Panc1 (cell line): ENCODE measurements around the gene PLPPR2. TPM values are rescaled to one million over a fixed set of nuclear protein-coding genes. Genes with fewer than 3 reads are reported as not detected.
A peak's percentile ranks its signal among the peaks of the same experiment; 100 is the strongest.
"Not testable (repeated sequence)": the region's sequence is repeated elsewhere in the genome, so short reads cannot be mapped to it uniquely, and the experiment has no call there.

Experiments used
- ATAC-seq: fragments of 200-7000 bp; cut with Tn5 transposase; 2 replicates; pipeline ENCODE4 v1.9.1; 2020; ENCODE audit warnings: mild to moderate bottlenecking, moderate library complexity
- BruUV-seq: library from RNA; stranded (reverse); fragments of 400-500 nt; replicated peaks from 2 replicates; lab custom pipeline; 2021; lab: Mats Ljungman, UMichigan
- CTCF ChIA-PET: fragments of 300-600 bp; sonication (Branson Sonifier 250); formaldehyde crosslinking; loops from one replicate; lab custom pipeline; 2022; ENCODE audit warnings: antibody characterized with exemption; lab: Charles Lee
- POLR2A ChIA-PET: fragments of 300-600 bp; sonication (Branson Sonifier 250); formaldehyde crosslinking; loops from one replicate; lab custom pipeline; 2022; ENCODE audit warnings: antibody characterized with exemption; lab: Charles Lee
- DNase-seq: peaks from one replicate; pipeline ENCODE4 v3.0.0-alpha.2; 2010; ENCODE audit warnings: low read depth, low spot score
- H3K27ac ChIP-seq: 2 replicates; pipeline ENCODE4 v1.5.1; 2011; ENCODE audit warnings: mild to moderate bottlenecking, low read length, inconsistent platforms
- H3K27me3 ChIP-seq: fragments of 200-500 bp; sonication (Bioruptor generic); 2 replicates; pipeline ENCODE4 v1.6.0; 2014; ENCODE audit warnings: low read length, inconsistent platforms; ENCODE audit not compliant: control insufficient read depth, insufficient read depth
- H3K36me3 ChIP-seq: fragments of 200-500 bp; sonication (Bioruptor generic); 2 replicates; pipeline ENCODE4 v1.5.1; 2014; ENCODE audit warnings: inconsistent platforms, mild to moderate bottlenecking, low read length, moderate library complexity; ENCODE audit not compliant: control insufficient read depth, insufficient read depth
- H3K4me1 ChIP-seq: 2 replicates; pipeline ENCODE4 v1.5.1; 2011; ENCODE audit warnings: inconsistent platforms, mild to moderate bottlenecking, low read length, moderate library complexity; ENCODE audit not compliant: control insufficient read depth, insufficient read depth
- H3K4me3 ChIP-seq, 2 experiments: 2 replicates each; pipeline ENCODE4 v1.5.1; 2011 to 2012; ENCODE audit warnings: low read depth in 2 of 2, low read length in 2 of 2, mild to moderate bottlenecking in 2 of 2, inconsistent platforms in 1 of 2, moderate library complexity in 1 of 2
- H3K9me3 ChIP-seq: fragments of 200-500 bp; sonication (Bioruptor generic); 2 replicates; pipeline ENCODE4 v1.5.1; 2014; ENCODE audit warnings: low read depth, mild to moderate bottlenecking, inconsistent platforms, low read length, moderate library complexity; ENCODE audit not compliant: control insufficient read depth, insufficient read depth
- CTCF ChIP-seq: fragments of 450-650 bp; IDR thresholded peaks from 2 replicates; pipeline ENCODE4 v1.5.1; 2017; ENCODE audit warnings: mild to moderate bottlenecking
- POLR2AphosphoS5 ChIP-seq: IDR thresholded peaks from 2 replicates; pipeline ENCODE4 v1.6.1; 2012; ENCODE audit warnings: mild to moderate bottlenecking, low read depth, low read length, moderate library complexity
- REST ChIP-seq, 2 experiments: IDR thresholded peaks; 2 replicates each; pipeline ENCODE4 v1.6.1; 2011 to 2012; ENCODE audit warnings: low read depth in 2 of 2, control low read depth in 1 of 2, low read length in 1 of 2, mild to moderate bottlenecking in 1 of 2, moderate library complexity in 1 of 2; ENCODE audit not compliant: insufficient read depth in 1 of 2
- SIN3A ChIP-seq: IDR thresholded peaks from 2 replicates; pipeline ENCODE4 v1.6.1; 2012; ENCODE audit warnings: low read depth, mild to moderate bottlenecking, low read length, moderate library complexity, borderline replicate concordance; ENCODE audit not compliant: insufficient read depth
- TCF7L2 ChIP-seq: IDR thresholded peaks from 2 replicates; pipeline ENCODE4 v1.6.1; 2011; ENCODE audit warnings: mild to moderate bottlenecking, low read depth, low read length, inconsistent platforms
- in situ Hi-C: cut with HindIII; loops from 2 replicates; pipeline ENCODE4 v1.10.0; 2016; ENCODE audit warnings: low sequenced_read_pairs, low pct_unique_long_range_greater_than_20kb
- intact Hi-C: fragments of 100-400 bp; cut with micrococcal nuclease; formaldehyde crosslinking; loops from one replicate; pipeline ENCODE4 v1.10.0; 2022; ENCODE audit not compliant: unreplicated experiment
- total RNA-seq: library from RNA; stranded (reverse); gene quantifications from one replicate; pipeline ENCODE4 v1.2.1, GENCODE V29; 2021; ENCODE audit not compliant: unreplicated experiment

The PLPPR2 gene
- total RNA-seq, 1 experiment from 2014 or later: 43.3 TPM

- CTCF ChIA-PET: interaction anchor here (0.7 kb wide), 1 partner anchor 232 kb away, joined by 5 read pairs; no protein-coding TSS in a partner anchor
- H3K27me3 ChIP-seq: no peaks in the 10 kb centered on the region
- BruUV-seq: no TSS peak
- no peak overlapping the region for H3K4me3 ChIP-seq
- no peak for TF ChIP-seq POLR2AphosphoS5
- TF ChIP-seq REST (IDR thresholded peaks at IDR 0.05; ENCODE audit: insufficient read depth in 1 of 2, low read depth in 2 of 2, low read length in 1 of 2): no peak
- TF ChIP-seq CTCF: no peak
- no peak for TF ChIP-seq SIN3A
- TF ChIP-seq TCF7L2: no peak
- no peaks in the 10 kb centered on the region for H3K9me3 ChIP-seq
- intact Hi-C loops: no loop called here
- POLR2A ChIA-PET: interaction anchor here (0.6 kb wide), 2 partner anchors 151 to 174 kb away, joined by 5 to 9 read pairs; partner anchors contain the start of gene ECSIT
- peaks cover 35% of the 10 kb centered on the region for H3K4me1 ChIP-seq
- in situ Hi-C loops: no loop called here
- no peak for DNase-seq
- no peaks in the 10 kb centered on the region for H3K36me3 ChIP-seq
- ATAC-seq: no peak
- peak overlapping the region; percentile 11 for H3K27ac ChIP-seq
Observed at GRCh38 chr19:11377756-11378155, 22.5 kb downstream of the PLPPR2 start.

GRCh38 chr19:11378319-11379189 is 23.3 kb downstream of the PLPPR2 start:
- Histone ChIP-seq H3K36me3 (no peaks in the 10 kb centered on the region), H3K4me1 (peaks cover 35% of the 10 kb centered on the region), H3K27me3 (no peaks in the 10 kb centered on the region), H3K27ac (peak overlapping the region; percentile 11), H3K9me3 (no peaks in the 10 kb centered on the region), H3K4me3 (no peak overlapping the region)
- no peak for DNase-seq
- TF ChIP-seq SIN3A (no peak), CTCF (peak; percentile 82)
- TSS peak; percentile 56 for BruUV-seq
- CTCF ChIA-PET: no interaction called here
- no peak for ATAC-seq
- intact Hi-C loops: no loop called here
- in situ Hi-C loops: no loop called here
- POLR2A ChIA-PET: interaction anchor here (0.6 kb wide), 2 partner anchors 150 to 175 kb away, joined by 5 to 9 read pairs; partner anchors contain the start of gene ECSIT

- in situ Hi-C loops, BruUV-seq, H3K27me3 ChIP-seq, H3K36me3 ChIP-seq, ATAC-seq, H3K9me3 ChIP-seq, CTCF ChIA-PET, intact Hi-C loops, H3K4me3 ChIP-seq, POLR2A ChIA-PET, DNase-seq: not testable (repeated sequence)
- Histone ChIP-seq H3K27ac (peak overlapping the region; percentile 11; the same call in 1 of the 2 replicates), H3K4me1 (peaks cover 33% of the 10 kb centered on the region)
Observed at GRCh38 chr19:11379269-11379845, 24.1 kb downstream of the PLPPR2 start.
